GM19438 (cell line): ENCODE measurements around the gene WHRN.
A peak's percentile ranks its signal among the peaks of the same experiment; 100 is the strongest.

Source experiments
- ATAC-seq: cut with Tn5 transposase; IDR thresholded peaks from one replicate; pipeline ENCODE4 v1.9.1; 2021; ENCODE audit warnings: low read depth; ENCODE audit not compliant: unreplicated experiment

WHRN gene

GRCh38 chr9:114405294-114406034 lies 99.8 kb downstream of the WHRN start:
- ATAC-seq: peak; percentile 95

GRCh38 chr9:114404531-114404930 lies 100.7 kb downstream of the WHRN start:
- ATAC-seq: no peak

GRCh38 chr9:114403153-114403756 lies 102.0 kb downstream of the WHRN start:
- no peak for ATAC-seq

GRCh38 chr9:114401344-114401743 lies 103.9 kb downstream of the WHRN start:
- no peak for ATAC-seq

GRCh38 chr9:114400772-114401171 lies 104.5 kb downstream of the WHRN start:
- ATAC-seq: no peak

- no peak for ATAC-seq
Observed at GRCh38 chr9:114400219-114400618, 105.1 kb downstream of the WHRN start.

- no peak for ATAC-seq
Observed at GRCh38 chr9:114399381-114399780, 105.9 kb downstream of the WHRN start.

- ATAC-seq: peak; percentile 78
Observed at GRCh38 chr9:114397848-114398605, 107.2 kb downstream of the WHRN start.

GRCh38 chr9:114397219-114397847 lies 107.9 kb downstream of the WHRN start:
- ATAC-seq: no peak

- no peak for ATAC-seq
Observed at GRCh38 chr9:114396558-114397218, 108.6 kb downstream of the WHRN start.

- no peak for ATAC-seq
Observed at GRCh38 chr9:114395768-114396167, 109.5 kb downstream of the WHRN start.

- ATAC-seq: no peak
Observed at GRCh38 chr9:114395334-114395617, 110.0 kb downstream of the WHRN start.

GRCh38 chr9:114394523-114395333 lies 110.5 kb downstream of the WHRN start:
- no peak for ATAC-seq

GRCh38 chr9:114392749-114393112 lies 112.5 kb downstream of the WHRN start:
- ATAC-seq: no peak

- ATAC-seq: no peak
Observed at GRCh38 chr9:114390952-114391351, 114.3 kb downstream of the WHRN start.

- no peak for ATAC-seq
Observed at GRCh38 chr9:114389612-114390368, 115.5 kb downstream of the WHRN start.

- ATAC-seq: no peak
Observed at GRCh38 chr9:114388764-114389375, 116.4 kb downstream of the WHRN start.

- no peak for ATAC-seq
Observed at GRCh38 chr9:114388357-114388682, 117.0 kb downstream of the WHRN start.
